D721Med (cell line): Measurements from ENCODE around the gene SMPD3.
A peak's percentile ranks its signal among the peaks of the same experiment; 100 is the strongest.

Source experiments
- DNase-seq: peaks from one replicate; pipeline ENCODE4 v3.0.0; 2011; ENCODE audit warnings: low spot score; ENCODE audit not compliant: insufficient read length
- FAIRE-seq: peaks from 2 replicates; lab custom pipeline; 2011; peaks lifted over from hg19 to GRCh38; lab: Jason Lieb, UNC
- CTCF ChIP-seq: IDR thresholded peaks from 2 replicates; pipeline ENCODE4 v1.5.1; 2012; ENCODE audit warnings: mild to moderate bottlenecking, control low read depth; ENCODE audit not compliant: insufficient read depth; ENCODE audit errors: missing control alignments

SMPD3 gene

DNA sequence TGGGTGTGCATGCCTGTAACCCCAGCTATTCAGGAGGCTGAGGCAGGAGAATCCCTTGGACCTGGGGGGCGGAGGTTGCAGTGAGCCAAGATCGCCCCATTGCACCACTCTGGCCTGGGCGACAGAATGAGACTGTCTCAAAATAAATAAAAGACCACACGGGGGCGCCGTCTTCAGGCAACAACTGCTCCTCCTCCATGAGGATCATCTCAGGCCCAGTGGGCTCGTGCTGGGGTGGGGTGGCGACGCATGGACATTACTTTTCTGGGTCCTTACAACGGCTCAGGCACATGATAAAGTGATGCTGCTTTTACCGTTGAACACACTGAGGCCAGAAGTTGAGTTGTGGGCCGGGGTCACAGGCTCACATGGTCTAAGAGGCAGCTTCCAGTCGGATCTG, 81.3 kb downstream of the SMPD3 start:
- peak; percentile 52 for DNase-seq
- TF ChIP-seq CTCF: peak; percentile 42
- FAIRE-seq: no peak

GRCh38 chr16:68366062-68366461, 82.2 kb downstream of the SMPD3 start:
- no peak for TF ChIP-seq CTCF
- DNase-seq (peak; percentile 47), FAIRE-seq (no peak)

DNA sequence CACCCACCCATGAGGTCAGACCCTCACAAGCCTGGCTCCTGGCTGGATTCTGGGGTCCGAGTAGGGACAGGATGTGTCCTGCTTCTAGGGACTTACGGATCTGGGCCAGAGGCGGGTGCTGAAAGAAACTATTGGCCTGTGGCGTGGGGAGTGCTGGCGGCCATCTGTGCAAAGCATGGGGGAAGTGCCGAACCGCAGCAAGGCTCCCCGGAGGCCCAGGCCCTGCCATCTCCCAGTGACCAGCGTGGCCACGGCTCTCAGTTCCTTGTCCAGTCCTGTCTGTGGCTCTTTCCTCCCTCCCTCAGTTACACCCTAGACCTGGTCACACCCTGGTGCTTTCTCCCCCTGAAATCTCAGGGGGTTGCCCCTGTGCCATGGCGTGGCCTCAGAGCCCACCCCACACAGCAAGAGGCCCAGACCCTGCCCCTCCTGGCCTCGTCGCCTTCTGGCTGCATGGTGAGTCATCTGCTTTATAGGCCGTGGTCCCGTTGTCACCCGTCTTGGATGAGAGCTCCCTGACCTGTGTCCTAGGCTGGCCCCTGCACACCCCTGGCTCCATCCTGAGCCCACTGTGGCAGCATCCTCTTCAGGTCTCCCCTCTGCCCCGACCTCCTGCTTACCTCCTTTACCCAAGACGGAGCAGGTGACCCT, 83.0 kb downstream of the SMPD3 start:
- DNase-seq (no peak), FAIRE-seq (no peak)
- TF ChIP-seq CTCF: no peak

GRCh38 chr16:68364561-68364998, 83.7 kb downstream of the SMPD3 start:
- FAIRE-seq (no peak), DNase-seq (no peak)
- TF ChIP-seq CTCF: no peak

DNA sequence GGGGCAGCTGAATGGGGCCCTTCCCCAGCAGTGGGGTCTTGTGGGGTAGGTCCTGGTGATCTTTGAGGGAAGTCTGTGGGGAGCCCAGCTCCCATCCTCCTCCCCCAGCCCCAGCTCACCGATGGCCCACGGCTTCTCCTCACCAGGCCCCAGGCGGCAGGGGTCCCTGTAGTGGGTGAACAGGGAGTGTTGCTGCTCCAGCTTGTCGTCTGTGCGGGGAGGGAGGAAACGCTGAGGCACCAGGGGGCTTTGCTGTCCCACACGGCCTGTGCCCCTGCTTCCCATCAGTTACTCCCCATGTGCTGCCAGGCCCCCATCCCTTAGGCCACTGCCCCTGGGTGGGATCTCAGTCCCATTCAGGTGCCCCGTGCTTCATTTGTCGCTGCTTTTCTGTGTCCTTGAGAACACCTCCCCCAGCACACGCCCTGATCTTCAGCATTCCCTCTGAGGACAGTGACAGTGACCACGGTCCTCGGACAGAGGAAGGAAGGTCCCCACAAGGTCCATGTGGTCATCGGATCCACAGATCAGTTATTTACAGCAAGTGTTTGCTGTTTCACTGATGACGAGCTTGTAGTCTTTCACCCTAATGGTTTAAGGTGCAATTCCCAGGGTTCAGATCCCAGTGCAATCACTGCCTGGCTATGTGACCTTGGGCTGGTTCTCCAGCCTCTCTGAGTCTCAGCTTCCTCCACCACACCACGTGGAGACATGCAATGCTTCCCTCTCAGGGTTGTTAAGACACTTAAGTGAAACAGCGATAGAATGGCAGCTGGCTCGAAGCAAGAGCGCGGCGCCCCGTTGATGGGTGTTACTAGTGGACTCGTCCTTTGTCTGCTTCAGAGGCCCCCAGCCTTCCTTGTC, 84.4 kb downstream of the SMPD3 start:
- TF ChIP-seq CTCF: no peak
- FAIRE-seq: no peak
- no peak for DNase-seq

DNA sequence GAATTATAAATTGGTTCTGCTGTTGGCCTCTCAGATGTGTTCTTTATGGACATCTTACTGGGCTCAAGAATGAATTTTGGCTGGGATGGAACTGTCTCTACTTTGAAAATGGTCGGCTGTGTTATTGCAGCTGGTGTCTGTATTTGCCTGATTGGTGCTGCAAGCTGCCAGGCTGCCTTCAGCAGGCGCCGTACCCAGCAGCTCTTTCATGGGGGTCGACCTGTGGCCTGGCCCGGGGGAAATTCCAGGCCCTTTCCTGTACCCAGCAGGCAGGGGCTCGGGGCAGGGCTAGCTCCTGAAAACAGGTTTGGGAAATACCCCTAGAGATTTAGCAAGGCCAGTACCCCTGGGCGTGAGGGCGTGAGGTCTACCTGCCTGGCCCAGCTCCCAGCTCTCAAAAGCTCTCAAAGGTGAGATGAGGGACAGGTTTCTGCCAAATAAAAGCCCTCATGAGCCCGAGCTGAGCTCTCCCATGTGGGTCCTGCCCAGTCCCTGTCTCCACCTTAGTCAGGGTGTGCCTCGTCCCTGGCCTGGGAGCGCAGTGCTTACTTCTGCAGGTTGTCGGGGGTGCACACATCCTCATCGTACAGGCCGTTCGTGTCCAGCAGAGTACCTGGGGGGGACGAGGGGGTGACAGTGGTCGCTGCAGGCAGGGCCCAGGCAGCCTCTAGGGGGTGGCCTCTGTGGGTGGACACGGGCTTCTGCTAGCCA, 85.2 kb downstream of the SMPD3 start:
- FAIRE-seq (no peak), DNase-seq (no peak)
- no peak for TF ChIP-seq CTCF
